NCI-H1105 (cell line): ENCODE measurements around the gene ITPR2.

ENCODE experiments used
- DNase-seq: peaks from one replicate; lab custom pipeline; 2025; lab: John Stamatoyannopoulos, UW

The ITPR2 gene

DNA sequence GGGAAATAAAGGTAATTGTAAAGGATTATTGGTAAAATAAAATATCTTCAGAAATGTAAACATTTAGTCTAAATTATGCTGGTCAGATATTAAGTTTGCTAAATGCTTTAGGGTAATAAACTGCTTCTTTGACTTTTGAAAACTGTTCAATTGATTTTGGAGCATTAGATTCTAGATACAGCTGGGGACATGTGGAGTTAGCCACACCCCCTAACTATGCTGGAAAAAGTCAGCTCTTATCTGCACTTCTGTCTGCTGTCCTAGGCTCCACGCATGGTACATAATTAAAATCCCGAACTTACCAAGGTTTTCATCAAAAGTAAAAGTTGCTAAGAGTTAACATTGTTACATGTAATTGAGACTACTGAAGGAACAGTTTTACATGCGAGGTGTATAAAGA lies 78.8 kb downstream of the ITPR2 start:
- no peak for DNase-seq

DNA sequence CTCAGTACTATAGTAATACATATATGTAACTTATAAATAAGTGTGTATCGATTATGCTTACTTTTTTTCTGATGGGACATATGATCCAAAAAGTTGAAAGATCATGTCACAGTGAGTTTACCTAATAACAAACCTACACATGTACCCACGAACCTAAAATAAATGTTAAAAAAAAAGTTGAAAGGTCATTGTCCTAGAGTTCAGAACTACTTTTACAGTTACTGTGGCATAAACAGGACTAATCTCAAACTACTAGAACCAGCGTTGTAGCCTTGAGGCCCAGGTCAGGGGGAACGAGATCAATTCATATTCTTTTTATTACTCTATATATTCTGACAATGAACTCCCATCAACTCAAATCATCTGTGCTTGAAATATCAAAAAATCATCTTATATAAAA lies 81.8 kb downstream of the ITPR2 start:
- DNase-seq, result no peak

GRCh38 chr12:26750531-26751175 lies 82.3 kb downstream of the ITPR2 start:
- no peak for DNase-seq

- DNase-seq, result peak; percentile 32
Measured at GRCh38 chr12:26749781-26750180, 83.2 kb downstream of the ITPR2 start.

GRCh38 chr12:26748741-26749431 lies 84.1 kb downstream of the ITPR2 start:
- DNase-seq, result no peak

- no peak for DNase-seq
Measured at GRCh38 chr12:26748412-26748740, 84.6 kb downstream of the ITPR2 start.

GRCh38 chr12:26746121-26746714 lies 86.8 kb downstream of the ITPR2 start:
- DNase-seq, result no peak

GRCh38 chr12:26744697-26745440 lies 88.1 kb downstream of the ITPR2 start:
- no peak for DNase-seq

DNA sequence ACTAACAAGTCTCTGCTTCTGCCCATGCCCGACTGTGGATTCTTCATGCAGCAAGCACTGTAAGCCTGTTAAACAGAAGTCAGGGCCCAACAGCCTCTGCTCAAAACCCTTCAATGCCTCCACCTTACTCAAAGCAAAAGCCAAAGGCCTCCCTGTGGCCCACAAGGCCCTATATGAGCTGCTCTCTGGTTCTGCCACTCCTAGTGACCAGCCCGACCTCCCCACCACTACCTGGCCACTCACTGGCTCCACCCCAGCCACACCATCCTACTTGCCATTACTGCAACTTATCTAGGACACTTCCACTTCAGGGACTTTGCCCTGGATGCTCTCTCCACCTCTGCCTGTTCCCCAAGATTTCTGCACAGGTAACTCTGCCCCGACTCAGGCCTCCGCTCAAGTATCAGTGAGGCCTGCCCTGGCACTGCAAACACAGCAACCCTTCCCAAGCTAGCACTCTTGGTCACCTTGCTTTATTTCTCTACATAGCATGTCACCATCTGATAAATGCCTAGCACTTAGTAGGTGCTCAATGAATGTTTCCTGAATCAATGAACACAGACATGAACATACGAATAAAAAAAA lies 88.9 kb downstream of the ITPR2 start:
- no peak for DNase-seq

DNA sequence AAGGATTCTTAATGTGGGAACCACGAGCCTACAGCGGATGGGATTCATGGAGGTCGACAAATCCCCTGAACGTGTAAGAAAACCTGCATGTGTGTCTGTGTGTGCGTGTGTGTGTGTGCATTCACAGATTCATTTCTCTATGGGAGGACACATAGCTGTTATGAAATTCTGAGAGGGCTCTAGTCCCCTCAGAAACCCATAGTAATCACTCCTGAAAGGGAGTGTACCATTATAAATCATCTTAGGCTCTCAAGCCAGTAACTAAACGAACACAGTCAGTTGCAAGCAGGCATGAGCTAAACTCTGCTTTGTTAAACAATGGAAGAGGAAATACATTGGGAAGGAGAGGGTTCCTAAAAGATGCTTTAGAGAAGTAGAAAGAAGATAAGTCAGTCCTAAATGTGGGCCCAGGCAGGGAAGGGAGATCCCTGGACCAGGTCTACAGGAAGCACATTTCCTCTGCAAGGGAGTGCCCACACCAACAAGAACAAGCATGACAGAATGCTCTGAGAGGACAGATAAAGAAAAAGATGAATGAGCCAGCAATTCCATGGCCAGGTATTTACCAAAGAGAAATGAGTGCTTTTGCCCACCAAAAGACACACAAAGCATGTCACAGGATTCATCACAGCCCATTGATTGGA lies 91.3 kb downstream of the ITPR2 start:
- peak; percentile 22 for DNase-seq

GRCh38 chr12:26740991-26741390 lies 92.0 kb downstream of the ITPR2 start:
- DNase-seq, result peak; percentile 93

- no peak for DNase-seq
Measured at GRCh38 chr12:26740348-26740747, 92.6 kb downstream of the ITPR2 start.

GRCh38 chr12:26737487-26738030 lies 95.4 kb downstream of the ITPR2 start:
- no peak for DNase-seq

DNA sequence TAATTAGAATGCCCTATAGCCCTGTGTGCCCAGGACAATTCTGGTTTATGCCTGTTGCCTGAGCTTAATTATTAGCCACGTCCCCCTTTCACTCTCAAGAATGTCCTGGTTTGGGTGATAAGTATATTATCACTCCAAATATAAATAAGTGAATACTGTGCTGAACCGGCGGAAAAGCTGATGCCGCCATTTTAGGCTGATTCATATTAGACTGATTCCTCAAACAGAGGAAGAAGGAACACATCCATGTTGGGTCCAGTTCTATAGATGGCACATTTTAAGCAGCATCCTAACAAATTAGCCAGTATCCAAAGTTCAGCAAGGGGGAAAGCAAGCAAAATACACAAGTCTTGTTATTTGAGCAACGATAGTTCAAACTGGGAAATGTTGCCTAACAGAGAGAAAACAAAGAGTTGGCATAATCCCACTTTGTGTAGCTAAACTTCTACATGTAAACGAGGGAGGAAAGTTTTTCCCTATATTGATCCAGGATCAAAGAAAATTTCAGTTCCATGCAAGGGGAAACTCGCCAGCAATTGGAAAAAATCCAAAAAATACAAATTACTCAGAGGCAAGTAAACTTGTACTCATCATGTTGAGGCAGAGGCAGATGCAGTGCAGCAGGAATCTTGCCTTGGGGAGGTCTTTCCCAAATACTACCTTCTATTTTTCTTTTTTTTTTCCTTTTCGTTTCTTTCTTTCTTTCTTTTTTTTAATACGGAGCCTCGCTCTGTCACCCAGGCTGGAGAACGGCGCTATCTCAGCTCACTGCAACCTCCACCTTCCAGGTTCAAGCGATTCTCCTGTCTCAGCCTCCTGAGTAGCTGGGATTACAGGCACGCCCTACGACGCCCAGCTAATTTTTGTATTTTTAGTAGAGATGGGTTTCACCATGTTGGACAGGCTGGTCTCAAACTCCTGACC lies 96.2 kb downstream of the ITPR2 start:
- peak; percentile 4 for DNase-seq

DNA sequence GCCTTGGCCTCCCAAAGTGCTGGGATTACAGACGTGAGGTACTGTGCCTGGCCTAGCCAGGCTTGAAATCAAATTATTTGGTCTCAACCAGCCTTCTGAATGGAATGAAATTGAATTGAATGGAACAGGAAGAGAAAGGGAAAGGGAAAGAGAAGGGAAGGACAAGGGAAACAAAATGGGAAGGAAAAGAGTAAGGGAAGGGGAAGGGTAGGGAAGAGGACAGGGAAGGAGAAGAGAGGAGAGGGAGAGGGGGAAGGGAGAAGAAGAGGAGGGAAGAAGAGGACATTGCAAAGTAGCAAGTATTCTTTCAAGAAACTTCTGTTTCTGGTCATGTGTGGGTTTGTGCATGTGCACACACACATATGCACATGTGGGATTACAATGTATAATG lies 97.8 kb downstream of the ITPR2 start:
- DNase-seq, result no peak

DNA sequence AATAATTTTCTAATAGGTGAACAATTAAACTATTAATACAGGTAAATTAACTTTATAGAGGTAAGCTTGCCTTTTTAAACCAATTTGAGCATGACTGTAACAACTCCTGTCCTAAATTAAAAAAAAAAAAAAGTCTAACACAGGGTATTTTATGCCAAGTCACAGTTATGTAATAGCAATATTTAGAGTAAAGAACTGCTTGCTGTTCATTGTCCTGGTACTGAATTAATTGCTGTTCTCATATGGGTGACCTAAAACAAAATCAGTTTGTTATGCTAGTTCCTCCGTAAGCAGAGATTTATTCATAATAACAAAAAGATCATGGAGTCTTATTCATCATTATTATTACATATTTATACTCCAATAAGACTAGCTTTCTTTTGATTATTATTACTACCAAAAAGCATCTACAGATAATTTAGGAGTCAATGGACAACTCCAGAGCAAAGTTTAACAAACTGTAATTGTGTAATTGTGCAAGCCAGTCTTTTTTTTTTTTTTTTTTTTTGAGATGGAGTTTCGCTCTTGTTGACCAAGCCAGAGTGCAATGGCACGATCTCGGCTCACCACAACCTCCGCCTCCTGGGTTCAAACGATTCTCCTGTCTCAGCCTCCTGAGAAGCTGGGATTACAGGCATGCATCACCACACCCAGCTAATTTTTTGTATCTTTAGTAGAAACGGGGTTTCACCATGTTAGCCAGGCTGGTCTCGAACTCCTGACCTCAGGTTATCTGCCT lies 98.3 kb downstream of the ITPR2 start:
- no peak for DNase-seq

- no peak for DNase-seq
Measured at GRCh38 chr12:26732005-26732908, 100.7 kb downstream of the ITPR2 start.

DNA sequence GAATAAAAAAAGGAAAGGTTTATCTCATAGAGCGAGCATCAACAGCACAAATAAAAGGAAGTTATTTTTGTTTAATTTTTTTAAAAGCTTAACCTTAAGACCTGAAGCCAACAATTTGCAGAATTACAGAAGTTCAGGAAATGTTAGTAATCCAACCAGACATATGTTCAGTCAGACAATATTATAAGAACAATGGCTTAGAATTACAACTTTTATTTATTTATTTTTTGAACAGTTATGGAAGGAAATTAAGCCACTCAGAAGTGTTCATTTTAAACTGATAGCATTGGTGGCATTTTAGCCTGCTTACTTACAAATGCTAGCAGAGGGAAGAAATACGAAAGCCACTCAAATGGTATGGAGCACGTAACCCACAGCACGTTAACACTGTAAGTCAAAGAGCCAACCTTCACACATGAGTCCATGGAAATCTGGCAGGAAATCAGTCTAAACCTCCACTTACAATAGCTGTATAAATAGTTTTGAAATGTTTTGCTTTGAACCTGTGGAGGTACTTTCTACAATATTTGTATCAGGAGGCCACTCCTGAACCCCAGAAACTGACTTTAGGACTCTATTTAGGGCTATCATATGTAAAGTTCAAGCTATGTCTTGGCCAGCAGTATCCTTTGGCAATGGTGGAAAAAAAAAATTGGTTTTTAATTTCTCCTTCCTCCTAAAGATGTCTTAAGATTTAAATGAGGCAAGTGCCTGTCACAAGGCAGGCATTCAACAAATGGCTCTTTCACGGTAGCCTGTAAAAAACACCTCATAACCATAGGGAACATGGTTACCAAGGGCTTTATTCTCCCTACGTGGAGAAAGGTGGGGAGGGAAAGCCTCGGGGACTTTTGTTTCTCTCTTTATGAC lies 102.3 kb downstream of the ITPR2 start:
- no peak for DNase-seq
